H1 (cell line): ENCODE measurements around the gene WDR4. TPM values are rescaled to one million over a fixed set of nuclear protein-coding genes. Genes with fewer than 3 reads are reported as not detected.

Source experiments
- CTCF ChIA-PET: fragments of 300-600 bp; sonication (Branson Sonifier 250); formaldehyde crosslinking; loops from one replicate; lab custom pipeline; 2021; ENCODE audit not compliant: partially characterized antibody; lab: Charles Lee
- POLR2A ChIA-PET: fragments of 300-600 bp; sonication (Branson Sonifier 250); formaldehyde crosslinking; loops from one replicate; lab custom pipeline; 2021; ENCODE audit warnings: inconsistent platforms; ENCODE audit not compliant: partially characterized antibody; lab: Charles Lee
- DNase-seq, 2 experiments: peaks; one replicate each; pipeline versions ENCODE4 v3.0.0 to v3.0.0-alpha.2; 2010 to 2022; ENCODE audit warnings: low spot score in 2 of 2, low read depth in 1 of 2, mixed read lengths in 1 of 2
- FAIRE-seq: peaks from 2 replicates; lab custom pipeline; 2011; peaks lifted over from hg19 to GRCh38; lab: Jason Lieb, UNC
- H2AFZ ChIP-seq: 2 replicates; pipeline ENCODE4 v1.8.1; 2012; ENCODE audit warnings: low read length, inconsistent platforms
- H2AK5ac ChIP-seq: 2 replicates; pipeline ENCODE4 v1.6.1; 2013; ENCODE audit warnings: low read depth, low read length
- H2BK120ac ChIP-seq: replicated peaks from 2 replicates; pipeline ENCODE3; 2013; ENCODE audit warnings: low read depth, low read length, inconsistent platforms
- H2BK12ac ChIP-seq: 2 replicates; pipeline ENCODE4 v1.6.1; 2013; ENCODE audit warnings: low read depth, low read length
- H2BK15ac ChIP-seq: 2 replicates; pipeline ENCODE4 v1.6.1; 2013; ENCODE audit warnings: low read length
- H2BK20ac ChIP-seq: 2 replicates; pipeline ENCODE4 v1.6.1; 2013; ENCODE audit warnings: low read length
- H2BK5ac ChIP-seq: 2 replicates; pipeline ENCODE4 v1.6.1; 2013; ENCODE audit warnings: low read depth, low read length
- H3K14ac ChIP-seq: 2 replicates; pipeline ENCODE4 v1.6.1; 2013; ENCODE audit warnings: inconsistent platforms; ENCODE audit not compliant: insufficient read length
- H3K18ac ChIP-seq: 2 replicates; pipeline ENCODE4 v1.6.1; 2013; ENCODE audit warnings: low read length; ENCODE audit errors: extremely low read depth
- H3K23ac ChIP-seq: 2 replicates; pipeline ENCODE4 v1.6.1; 2013; ENCODE audit warnings: inconsistent platforms; ENCODE audit not compliant: insufficient read length
- H3K23me2 ChIP-seq: 2 replicates; pipeline ENCODE4 v1.6.1; 2013; ENCODE audit warnings: low read depth, low read length
- H3K27ac ChIP-seq: 2 replicates; pipeline ENCODE4 v1.6.1; 2011; ENCODE audit warnings: low read depth, low read length, inconsistent platforms
- H3K27me3 ChIP-seq, 4 experiments: replicated peaks in 1 of 4; 1 replicate in 1 of 4; 2 replicates in 3 of 4; pipeline versions ENCODE4 v1.6.1 to v1.8.1; 2011 to 2013; ENCODE audit warnings: low read length in 3 of 4, mild to moderate bottlenecking in 3 of 4, inconsistent platforms in 2 of 4, mixed read lengths in 2 of 4, moderate library complexity in 1 of 4; ENCODE audit not compliant: control insufficient read depth in 3 of 4, insufficient read depth in 3 of 4; ENCODE audit errors: extremely low read depth in 1 of 4
- H3K36me3 ChIP-seq, 4 experiments: 2 replicates each; pipeline versions ENCODE4 v1.6.1 to v1.8.1; 2011 to 2013; ENCODE audit warnings: mild to moderate bottlenecking in 4 of 4, low read length in 3 of 4, moderate library complexity in 2 of 4, control low read depth in 1 of 4, inconsistent platforms in 1 of 4; ENCODE audit not compliant: insufficient read depth in 4 of 4, control insufficient read depth in 2 of 4
- H3K4ac ChIP-seq: replicated peaks from 2 replicates; pipeline ENCODE3; 2013; ENCODE audit warnings: low read length, low read depth, mixed read lengths, inconsistent platforms; ENCODE audit not compliant: insufficient read length
- H3K4me1 ChIP-seq, 4 experiments: replicated peaks in 1 of 4; 1 replicate in 1 of 4; 2 replicates in 3 of 4; pipeline versions ENCODE4 v1.6.1 to v1.8.1; 2011 to 2013; ENCODE audit warnings: low read length in 3 of 4, inconsistent platforms in 2 of 4, mixed read lengths in 1 of 4; ENCODE audit not compliant: insufficient read depth in 4 of 4, control insufficient read depth in 3 of 4
- H3K4me2 ChIP-seq, 2 experiments: 2 replicates each; pipeline versions ENCODE4 v1.6.1 to v1.8.1; 2011 to 2013; ENCODE audit warnings: low read depth in 2 of 2, low read length in 2 of 2, control low read depth in 1 of 2, inconsistent platforms in 1 of 2, mild to moderate bottlenecking in 1 of 2; ENCODE audit not compliant: insufficient read depth in 1 of 2
- H3K4me3 ChIP-seq, 4 experiments: fragments of 200-600, 300-600 bp in 1 of 4; sonication (generic), shearing (Covaris generic), sonication (Bioruptor Twin) in 1 of 4; 2 replicates each; pipeline versions ENCODE4 v1.5.1 to v1.8.1; 2011 to 2016; ENCODE audit warnings: low read length in 4 of 4, low read depth in 3 of 4, control low read depth in 2 of 4, inconsistent platforms in 2 of 4, mild to moderate bottlenecking in 2 of 4, mixed read lengths in 1 of 4, moderate library complexity in 1 of 4; ENCODE audit not compliant: insufficient read depth in 2 of 4; ENCODE audit errors: extremely low read depth in 1 of 4
- H3K56ac ChIP-seq: replicated peaks from 2 replicates; pipeline ENCODE3; 2013; ENCODE audit warnings: low read depth, mild to moderate bottlenecking, mixed read lengths, low read length, inconsistent platforms; ENCODE audit not compliant: insufficient read length
- H3K79me1 ChIP-seq: 2 replicates; pipeline ENCODE4 v1.6.1; 2013; ENCODE audit warnings: low read depth, low read length, control low read depth
- H3K79me2 ChIP-seq, 2 experiments: 2 replicates each; pipeline versions ENCODE4 v1.6.1 to v1.8.1; 2012 to 2013; ENCODE audit warnings: low read length in 2 of 2, mild to moderate bottlenecking in 2 of 2, inconsistent platforms in 1 of 2; ENCODE audit not compliant: insufficient read depth in 2 of 2, control insufficient read depth in 1 of 2
- H3K9ac ChIP-seq, 4 experiments: replicated peaks in 1 of 4; 1 replicate in 1 of 4; 2 replicates in 3 of 4; pipeline versions ENCODE4 v1.6.1 to v1.8.1; 2011 to 2013; ENCODE audit warnings: low read depth in 3 of 4, low read length in 3 of 4, control low read depth in 2 of 4, mild to moderate bottlenecking in 2 of 4, moderate library complexity in 2 of 4, inconsistent platforms in 1 of 4; ENCODE audit errors: extremely low read depth in 1 of 4
- H3K9me3 ChIP-seq, 2 experiments: 2 replicates each; pipeline versions ENCODE4 v1.6.1 to v1.8.1; 2012 to 2013; ENCODE audit warnings: mild to moderate bottlenecking in 2 of 2, moderate library complexity in 2 of 2, control low read depth in 1 of 2, inconsistent platforms in 1 of 2, low read depth in 1 of 2, low read length in 1 of 2, mixed read lengths in 1 of 2; ENCODE audit not compliant: insufficient read depth in 2 of 2
- H4K20me1 ChIP-seq, 2 experiments: replicated peaks in 1 of 2; 2 replicates each; pipeline versions ENCODE3 to v1.8.1; 2011 to 2013; ENCODE audit warnings: inconsistent platforms in 2 of 2, low read length in 2 of 2, mild to moderate bottlenecking in 1 of 2; ENCODE audit not compliant: insufficient read depth in 2 of 2, control insufficient read depth in 1 of 2
- H4K5ac ChIP-seq: 2 replicates; pipeline ENCODE4 v1.6.1; 2013; ENCODE audit warnings: low read length, low read depth, mixed read lengths, inconsistent platforms; ENCODE audit not compliant: insufficient read length
- H4K8ac ChIP-seq: 2 replicates; pipeline ENCODE4 v1.8.0; 2013; ENCODE audit warnings: mild to moderate bottlenecking, moderate library complexity, low read length, inconsistent platforms; ENCODE audit not compliant: insufficient read depth; ENCODE audit errors: extremely low read depth
- H4K91ac ChIP-seq: replicated peaks from 2 replicates; pipeline ENCODE3; 2013; ENCODE audit warnings: low read length, mixed read lengths, inconsistent platforms; ENCODE audit not compliant: insufficient read length
- ATF2 ChIP-seq: IDR thresholded peaks from 2 replicates; pipeline ENCODE4 v1.6.1; 2012; ENCODE audit warnings: low read length, inconsistent platforms
- BACH1 ChIP-seq: IDR thresholded peaks from 2 replicates; pipeline ENCODE4 v1.6.1; 2012; ENCODE audit warnings: low read length, improper control_type of control experiment
- CHD2 ChIP-seq: IDR thresholded peaks from 2 replicates; pipeline ENCODE4 v1.6.1; 2012; ENCODE audit warnings: low read length, improper control_type of control experiment
- EZH2 ChIP-seq: fragments of 200-600 bp; sonication (generic); IDR thresholded peaks from 2 replicates; pipeline ENCODE4 v1.7.1; 2012; ENCODE audit warnings: low read depth, mild to moderate bottlenecking, moderate library complexity, low read length, inconsistent platforms; ENCODE audit not compliant: severe bottlenecking
- GTF2F1 ChIP-seq: IDR thresholded peaks from 2 replicates; pipeline ENCODE4 v1.6.1; 2012; ENCODE audit warnings: low read depth, low read length, improper control_type of control experiment, borderline replicate concordance
- HDAC6 ChIP-seq: IDR thresholded peaks from one replicate; pipeline ENCODE4 v1.7.1; 2012; ENCODE audit warnings: low read depth, mild to moderate bottlenecking, inconsistent platforms, low read length, moderate library complexity
- MAX ChIP-seq: IDR thresholded peaks from 2 replicates; pipeline ENCODE4 v1.6.1; 2012; ENCODE audit warnings: inconsistent platforms
- POLR2AphosphoS5 ChIP-seq: IDR thresholded peaks from 2 replicates; pipeline ENCODE4 v1.6.1; 2011; ENCODE audit warnings: low read depth, low read length
- RBBP5 ChIP-seq: IDR thresholded peaks from 2 replicates; pipeline ENCODE4 v1.7.1; 2012; ENCODE audit warnings: low read depth, mild to moderate bottlenecking, inconsistent platforms, low read length, moderate library complexity, borderline replicate concordance
- WGBS, 2 experiments: shearing (Covaris generic) in 1 of 2; methylation state at CpG; one replicate each; pipeline versions ENCODE4 v1.1.6 to v1.1.7; 2013 to 2015; ENCODE audit warnings: low lambda C conversion rate in 2 of 2, mixed read lengths in 2 of 2, inconsistent platforms in 1 of 2, low coverage in 1 of 2, missing lambda C conversion rate in 1 of 2; ENCODE audit not compliant: insufficient replicate concordance in 2 of 2, insufficient coverage in 1 of 2, insufficient read length in 1 of 2; ENCODE audit errors: extremely low coverage in 1 of 2, missing lambda C conversion rate in 1 of 2; 5-methylcytosine and 5-hydroxymethylcytosine counted together
- polyA plus RNA-seq, 7 experiments: library from polyadenylated mRNA; depleted of rRNA in 3 of 7; stranded (reverse) in 5 of 7; unstranded in 2 of 7; fragments of >200 nt in 5 of 7; fragments of 200-250 nt in 2 of 7; gene quantifications; 1 replicate in 5 of 7; 2 replicates in 1 of 7; 4 replicates in 1 of 7; pipeline versions ENCODE4 v1.2.1 to v1.2.3, GENCODE V29; 2011 to 2013; ENCODE audit warnings: missing spikeins in 2 of 7, mixed read lengths in 2 of 7
- total RNA-seq: library from RNA; stranded (reverse); fragmentation: NEBNext Ultra II Directional; extraction: Animal tissue kit (Norgen Biotek cat#: 25700); gene quantifications from 2 replicates; pipeline ENCODE4 v1.2.1, GENCODE V29; 2021

Gene WDR4
- total and polyA plus RNA-seq, 2 of the 8 experiments (the other 6 are each of a cell fraction or from before 2014, with no cell fraction given): 28.9 to 47.8 TPM

GRCh38 chr21:42883921-42884320 is 4.6 kb upstream of the WDR4 start:
- DNase-seq (no peak), FAIRE-seq (no peak)
- no peaks in the 10 kb centered on the region for H3K36me3 ChIP-seq
- H2BK120ac ChIP-seq: no peak overlapping the region
- H3K56ac ChIP-seq: no peak overlapping the region
- no peak overlapping the region for H3K18ac ChIP-seq
- no peak overlapping the region for H2BK5ac ChIP-seq
- H3K4me3 ChIP-seq: no peak overlapping the region
- H2AK5ac ChIP-seq: no peak overlapping the region
- no peak overlapping the region for H3K9ac ChIP-seq
- no peak overlapping the region for H3K23ac ChIP-seq
- H4K20me1 ChIP-seq: no peaks in the 10 kb centered on the region
- POLR2A ChIA-PET: interaction anchor here (1.6 kb wide), 1 partner anchor 9 kb away, joined by 7 read pairs; the partner anchor contains the start of gene NDUFV3
- no peak overlapping the region for H2BK15ac ChIP-seq
- H2BK20ac ChIP-seq: no peak overlapping the region
- no peaks in the 10 kb centered on the region for H3K4me1 ChIP-seq
- 100% methylated on average over 1 of the region's 1 CpG; no CpG with 5 or more reads in 1 of the 2 experiments for WGBS, 2 experiments
- peaks cover 5% of the 10 kb centered on the region for H3K23me2 ChIP-seq
- H2BK12ac ChIP-seq: no peak overlapping the region
- peaks cover 7 to 12% of the 10 kb centered on the region in 2 experiments; a peak in 3 of 4 replicates for H3K79me2 ChIP-seq
- H4K91ac ChIP-seq: no peak overlapping the region
- no peaks in the 10 kb centered on the region for H3K27me3 ChIP-seq
- CTCF ChIA-PET: no interaction called here
- H2AFZ ChIP-seq: no peak overlapping the region
- H3K79me1 ChIP-seq: 0 out of 2 replicates have a peak, but pooled peaks cover 2% of the 10 kb centered on the region
- H4K5ac ChIP-seq: no peak overlapping the region
- H4K8ac ChIP-seq: no peak overlapping the region
- H3K9me3 ChIP-seq: no peaks in the 10 kb centered on the region
- H3K27ac ChIP-seq: no peak overlapping the region
- no peak overlapping the region for H3K4ac ChIP-seq
- no peak overlapping the region for H3K14ac ChIP-seq
- H3K4me2 ChIP-seq: no peak overlapping the region
- TF ChIP-seq RBBP5: no peak
- TF ChIP-seq POLR2AphosphoS5: no peak
- no peak for TF ChIP-seq CHD2
- TF ChIP-seq BACH1: no peak
- no peak for TF ChIP-seq HDAC6
- no peak for TF ChIP-seq EZH2
- no peak for TF ChIP-seq ATF2
- no peak for TF ChIP-seq GTF2F1
- TF ChIP-seq MAX: no peak
